ENCODE data around the gene CTNND2. TPM values are rescaled to one million over a fixed set of nuclear protein-coding genes. Genes with fewer than 3 reads are reported as not detected.

Gene CTNND2
- total and polyA plus RNA-seq, 10 of the 15 experiments (the other 5 are each of a cell fraction or from before 2014, with no cell fraction given) = 0.02 to 0.16 (median 0.04) TPM; not detected in 7

DNA sequence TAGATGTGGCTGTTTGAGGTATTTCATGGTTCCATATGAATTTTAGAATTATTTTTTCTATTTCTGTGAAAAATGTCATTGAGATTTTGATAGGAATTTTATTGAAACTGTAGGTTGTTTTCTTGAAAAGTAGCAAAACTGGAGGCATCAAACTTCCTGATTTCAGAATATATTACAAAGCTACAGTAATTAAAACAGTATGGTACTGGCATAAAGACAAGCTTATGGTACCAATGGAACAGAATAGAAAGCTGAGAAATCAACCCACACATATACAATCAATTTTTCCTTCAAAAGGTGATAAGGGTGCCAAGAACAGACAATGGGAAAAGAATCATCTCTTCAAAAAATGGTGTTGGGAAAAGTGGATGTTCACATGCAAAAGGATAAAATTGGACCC lies 945.5 kb downstream of the CTNND2 start:
- Histone ChIP-seq H3K4me2 (ENCODE audit: control insufficient read depth, insufficient read depth) (no peak overlapping the region), H3K4me1 (ENCODE audit: control insufficient read depth, insufficient read depth, low read length) (no peaks in the 10 kb centered on the region), H3K9me3 (replicated peaks; ENCODE audit: control insufficient read depth, insufficient read depth, low read length) (no peaks in the 10 kb centered on the region; the same call in 2 of the 3 replicates), H3K4me3 (no peak overlapping the region), H3K27me3 (replicated peaks in 1 of 2; ENCODE audit: control insufficient read depth in 2 of 2, insufficient read depth in 2 of 2, low read length in 1 of 2) (no peaks in the 10 kb centered on the region), H3K36me3 (ENCODE audit: control insufficient read depth in 2 of 2, insufficient read depth in 2 of 2, low read length in 1 of 2) (no peaks in the 10 kb centered on the region), H3K9ac (ENCODE audit: control insufficient read depth, insufficient read depth, low read length) (no peak overlapping the region), H2AFZ (ENCODE audit: control insufficient read depth, low read depth, low read length) (no peak overlapping the region), H3K27ac (ENCODE audit: control insufficient read depth, insufficient read depth) (no peak overlapping the region), H4K20me1 (ENCODE audit: control insufficient read depth, insufficient read depth) (no peaks in the 10 kb centered on the region), H3K79me2 (ENCODE audit: control insufficient read depth, insufficient read depth, low read length) (no peaks in the 10 kb centered on the region)
- DNase-seq (ENCODE audit: low read depth, low spot score) (no peak), ATAC-seq (no peak), FAIRE-seq (no peak)
- POLR2A ChIA-PET = no interaction called here
- TF ChIP-seq ZNF274 (IDR thresholded peaks at IDR 0.05; ENCODE audit: insufficient read depth, insufficient read length) (no peak), SRF (IDR thresholded peaks at IDR 0.05; ENCODE audit: low read depth in 2 of 2, low read length in 2 of 2) (no peak), HDAC6 (IDR thresholded peaks at IDR 0.05; ENCODE audit: unreplicated experiment) (no peak), FOXM1 (IDR thresholded peaks at IDR 0.05; ENCODE audit: low read depth, low read length) (no peak), TCF7 (IDR thresholded peaks at IDR 0.05; ENCODE audit: borderline replicate concordance) (no peak), CBX5 (IDR thresholded peaks at IDR 0.05; ENCODE audit: low read depth) (no peak), RAD21 (IDR thresholded peaks at IDR 0.05; ENCODE audit: insufficient read depth, low read depth, low read length) (no peak), SMC3 (IDR thresholded peaks at IDR 0.05; ENCODE audit: borderline replicate concordance, low read length) (no peak), EZH2 (IDR thresholded peaks at IDR 0.05; ENCODE audit: borderline replicate concordance, control insufficient read depth, low read depth, low read length) (no peak), SUZ12 (IDR thresholded peaks at IDR 0.05; ENCODE audit: unreplicated experiment) (no peak), ESRRA (IDR thresholded peaks at IDR 0.05; ENCODE audit: low read length) (no peak), CREB1 (IDR thresholded peaks at IDR 0.05; ENCODE audit: low read depth) (no peak), SMARCA5 (IDR thresholded peaks at IDR 0.05) (no peak)
- TF ChIP-seq, protein P1, sequence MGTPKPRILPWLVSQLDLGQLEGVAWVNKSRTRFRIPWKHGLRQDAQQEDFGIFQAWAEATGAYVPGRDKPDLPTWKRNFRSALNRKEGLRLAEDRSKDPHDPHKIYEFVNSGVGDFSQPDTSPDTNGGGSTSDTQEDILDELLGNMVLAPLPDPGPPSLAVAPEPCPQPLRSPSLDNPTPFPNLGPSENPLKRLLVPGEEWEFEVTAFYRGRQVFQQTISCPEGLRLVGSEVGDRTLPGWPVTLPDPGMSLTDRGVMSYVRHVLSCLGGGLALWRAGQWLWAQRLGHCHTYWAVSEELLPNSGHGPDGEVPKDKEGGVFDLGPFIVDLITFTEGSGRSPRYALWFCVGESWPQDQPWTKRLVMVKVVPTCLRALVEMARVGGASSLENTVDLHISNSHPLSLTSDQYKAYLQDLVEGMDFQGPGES (IDR thresholded peaks at IDR 0.05) = no peak
- CTCF ChIA-PET = no interaction called here
- intact Hi-C loops (cut with micrococcal nuclease; ENCODE audit: unreplicated experiment) (no loop called here), in situ Hi-C loops (cut with MboI) (no loop called here)
- BruUV-seq (replicated peaks) = no TSS peak
- SMC1A ChIA-PET (ENCODE audit: uncharacterized antibody, unreplicated experiment) = no interaction called here
- RAD21 ChIA-PET (ENCODE audit: unreplicated experiment) = no interaction called here

Data from GM12878 (cell line).